ENCODE data around the gene RUNX2.

GRCh38 chr6:45625191-45625664 lies 297.1 kb downstream of the RUNX2 start:
- TF ChIP-seq CTCF (conservative IDR thresholded peaks at IDR 0.05; ENCODE audit: low read length), result no peak
- TF ChIP-seq EZH2phosphoT487 (IDR thresholded peaks at IDR 0.05; ENCODE audit: borderline replicate concordance, low read depth, low read length), result no peak

Data from OCI-LY7 (cell line).